HG03175 (cell line): ENCODE results near the gene ERO1A.

ENCODE experiments used
- ATAC-seq: cut with Tn5 transposase; IDR thresholded peaks from one replicate; pipeline ENCODE4 v1.9.1; 2021; ENCODE audit warnings: mild to moderate bottlenecking, moderate library complexity; ENCODE audit not compliant: unreplicated experiment

ERO1A gene

GRCh38 chr14:52609445-52610044 lies 85.8 kb downstream of the ERO1A start:
- no peak for ATAC-seq

GRCh38 chr14:52607061-52607460 lies 88.3 kb downstream of the ERO1A start:
- no peak for ATAC-seq

DNA sequence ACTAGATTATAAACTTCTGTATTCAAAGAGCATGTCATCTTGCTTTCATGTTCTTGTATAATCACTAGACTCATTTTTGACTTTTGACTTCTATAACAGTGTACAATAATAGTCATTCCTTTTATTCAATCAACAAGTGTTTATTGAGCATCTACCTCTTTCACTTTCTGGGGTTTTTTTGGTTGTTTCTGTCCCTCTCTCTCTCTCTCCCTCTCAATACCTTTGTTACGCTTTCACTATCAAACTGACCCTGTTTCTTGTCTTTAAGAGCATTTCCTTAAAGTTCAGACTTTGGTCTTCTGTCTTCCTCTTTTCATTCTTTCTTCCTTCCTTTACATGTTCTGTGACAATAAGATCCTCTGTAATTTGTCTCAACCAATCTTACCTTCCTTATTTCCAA lies 93.2 kb downstream of the ERO1A start:
- no peak for ATAC-seq

DNA sequence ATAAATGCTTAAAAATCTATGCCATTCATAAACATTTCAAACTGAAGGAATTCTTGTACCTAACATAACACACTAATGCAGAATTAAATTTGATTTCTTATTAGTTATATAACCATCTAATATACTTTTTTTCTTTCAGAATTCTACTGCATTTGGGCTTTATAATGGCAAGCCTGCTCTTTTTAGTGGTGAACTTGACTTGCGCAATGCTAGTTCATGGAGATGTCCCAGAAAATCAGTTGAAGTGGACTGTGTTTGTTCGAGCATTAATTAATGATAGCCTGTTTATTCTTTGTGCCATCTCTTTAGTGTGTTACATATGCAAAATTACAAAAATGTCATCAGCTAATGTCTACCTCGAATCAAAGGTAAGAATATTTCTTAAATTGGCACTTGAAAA lies 95.4 kb downstream of the ERO1A start:
- no peak for ATAC-seq

DNA sequence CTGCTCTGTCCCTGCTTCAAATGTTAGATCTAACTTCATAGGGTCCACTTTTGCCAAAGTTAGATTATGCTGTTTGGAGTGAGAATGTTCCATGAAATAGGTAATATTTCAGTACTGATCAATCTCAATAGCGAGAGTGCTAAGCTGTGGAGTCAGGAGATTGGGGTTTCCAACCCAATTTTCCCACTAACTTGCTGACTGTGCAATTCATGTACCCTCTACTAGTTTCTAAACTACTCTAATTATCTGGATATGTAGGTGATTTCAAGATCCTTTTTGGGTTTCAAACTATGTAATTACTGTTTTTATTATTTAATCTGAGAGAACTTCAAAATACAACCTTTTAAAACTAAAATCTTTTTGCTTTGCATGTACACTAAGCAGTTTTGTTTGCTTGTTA lies 96.8 kb downstream of the ERO1A start:
- ATAC-seq, result no peak

GRCh38 chr14:52596861-52597260 lies 98.5 kb downstream of the ERO1A start:
- ATAC-seq, result no peak

GRCh38 chr14:52596320-52596719 lies 99.0 kb downstream of the ERO1A start:
- ATAC-seq, result no peak

- no peak for ATAC-seq
Measured at GRCh38 chr14:52590318-52590717, 105.0 kb downstream of the ERO1A start.
